NCI-H2081 treated with DMSO at 0.1 percent for 48 hours (cell line): ENCODE measurements around the gene STAT4.

Source experiments
- DNase-seq: peaks from one replicate; lab custom pipeline; 2025; lab: John Stamatoyannopoulos, UW

Gene STAT4

GRCh38 chr2:191083540-191083939, 67.3 kb downstream of the STAT4 start:
- no peak for DNase-seq

- DNase-seq = no peak
Measured at GRCh38 chr2:191082321-191082720, 68.5 kb downstream of the STAT4 start.

GRCh38 chr2:191081411-191082155, 69.2 kb downstream of the STAT4 start:
- DNase-seq = no peak

GRCh38 chr2:191078165-191078867, 72.5 kb downstream of the STAT4 start:
- DNase-seq = no peak

DNA sequence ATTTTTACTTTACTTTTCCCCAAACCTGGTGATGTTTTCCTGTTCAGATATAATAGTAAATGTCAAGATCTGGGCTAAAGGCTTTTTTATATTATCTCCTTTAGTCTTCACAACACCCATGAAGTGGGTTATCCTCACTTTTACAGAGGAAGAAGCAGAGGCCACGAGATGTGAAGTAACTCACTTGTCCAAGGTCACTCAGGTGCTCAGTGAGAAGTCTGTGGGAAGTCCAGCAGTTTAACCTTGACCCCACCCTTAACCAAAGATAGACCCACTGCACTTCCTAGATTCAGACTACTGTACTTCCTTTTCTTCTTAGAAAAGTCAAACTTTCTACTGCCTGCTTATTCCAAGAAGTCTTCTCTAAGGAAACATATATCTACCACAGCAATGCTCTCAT, 80.5 kb downstream of the STAT4 start:
- DNase-seq = no peak

GRCh38 chr2:191069606-191070005, 81.2 kb downstream of the STAT4 start:
- no peak for DNase-seq

DNA sequence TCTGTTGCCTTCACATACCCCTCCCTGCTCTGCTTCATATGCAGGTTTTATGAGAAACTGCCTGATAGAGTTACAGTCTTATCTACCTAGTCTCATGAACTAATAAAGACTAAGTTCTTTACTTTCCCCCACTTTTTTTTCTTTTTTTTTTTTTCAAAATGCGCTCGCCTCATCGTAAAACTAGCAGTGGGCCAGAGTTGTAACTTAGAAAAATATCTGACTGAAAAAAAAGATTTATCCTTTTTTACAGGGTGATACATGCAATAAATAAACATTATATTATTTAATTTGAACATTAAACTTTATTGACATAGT, 83.9 kb downstream of the STAT4 start:
- DNase-seq = no peak

DNA sequence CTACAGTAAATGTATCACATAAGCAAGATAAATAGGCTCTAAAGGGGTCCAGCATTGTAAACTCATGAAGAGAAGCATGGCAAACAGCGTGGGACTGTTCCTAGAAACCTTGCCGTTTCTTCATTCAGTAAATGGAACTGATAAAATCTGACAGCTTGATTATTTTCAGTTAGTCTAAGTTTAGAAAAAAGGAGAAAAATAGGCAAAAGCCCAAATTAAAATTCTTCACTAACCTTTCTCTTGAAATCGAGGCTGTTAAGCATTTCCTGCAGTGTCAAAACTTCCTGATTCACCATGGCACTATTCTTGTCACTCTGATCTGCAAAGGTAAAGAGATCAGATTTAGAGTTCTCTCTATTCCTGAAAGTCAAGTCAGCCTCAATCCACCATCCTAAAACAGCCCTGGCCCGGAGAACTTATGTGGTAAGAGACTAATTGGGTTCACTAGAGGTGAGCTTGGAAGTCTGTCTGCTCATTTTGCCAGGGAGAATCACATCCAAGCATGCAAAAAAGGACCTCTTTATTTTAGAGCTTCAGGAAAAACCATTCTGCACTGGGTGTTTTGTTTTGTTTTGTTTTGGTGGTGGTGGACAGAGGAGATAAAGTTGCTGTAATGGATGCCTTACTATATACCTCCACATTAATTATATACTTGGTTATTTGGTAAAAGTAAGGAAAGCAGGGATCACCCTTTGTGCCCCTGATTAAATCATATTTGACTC, 84.4 kb downstream of the STAT4 start:
- no peak for DNase-seq

GRCh38 chr2:191065785-191066184, 85.0 kb downstream of the STAT4 start:
- DNase-seq = no peak

DNA sequence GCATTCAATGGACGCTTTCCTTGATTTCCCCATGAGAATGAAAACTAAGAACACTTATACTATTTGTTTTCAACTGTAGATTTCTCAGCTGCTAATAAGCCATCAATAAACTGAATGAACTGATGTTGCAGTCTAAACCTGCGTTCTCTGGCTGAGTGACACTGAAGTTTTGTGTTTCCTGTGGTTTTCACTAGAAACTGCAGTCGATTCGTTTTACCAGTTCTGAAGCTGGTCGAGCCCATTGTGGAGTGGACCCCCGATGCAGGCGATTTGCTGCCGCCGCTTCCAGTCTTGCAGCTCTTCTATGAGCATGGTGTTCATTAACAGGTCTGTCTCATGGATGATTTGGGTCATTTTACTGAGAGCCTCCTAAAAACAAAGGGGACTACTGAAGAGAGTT, 86.2 kb downstream of the STAT4 start:
- DNase-seq = no peak

- no peak for DNase-seq
Measured at GRCh38 chr2:191063584-191063983, 87.2 kb downstream of the STAT4 start.

- DNase-seq = no peak
Measured at GRCh38 chr2:191061381-191061980, 89.3 kb downstream of the STAT4 start.

- no peak for DNase-seq
Measured at GRCh38 chr2:191059308-191059707, 91.5 kb downstream of the STAT4 start.

GRCh38 chr2:191056228-191056627, 94.6 kb downstream of the STAT4 start:
- DNase-seq = no peak

- DNase-seq = no peak
Measured at GRCh38 chr2:191053256-191053655, 97.5 kb downstream of the STAT4 start.

DNA sequence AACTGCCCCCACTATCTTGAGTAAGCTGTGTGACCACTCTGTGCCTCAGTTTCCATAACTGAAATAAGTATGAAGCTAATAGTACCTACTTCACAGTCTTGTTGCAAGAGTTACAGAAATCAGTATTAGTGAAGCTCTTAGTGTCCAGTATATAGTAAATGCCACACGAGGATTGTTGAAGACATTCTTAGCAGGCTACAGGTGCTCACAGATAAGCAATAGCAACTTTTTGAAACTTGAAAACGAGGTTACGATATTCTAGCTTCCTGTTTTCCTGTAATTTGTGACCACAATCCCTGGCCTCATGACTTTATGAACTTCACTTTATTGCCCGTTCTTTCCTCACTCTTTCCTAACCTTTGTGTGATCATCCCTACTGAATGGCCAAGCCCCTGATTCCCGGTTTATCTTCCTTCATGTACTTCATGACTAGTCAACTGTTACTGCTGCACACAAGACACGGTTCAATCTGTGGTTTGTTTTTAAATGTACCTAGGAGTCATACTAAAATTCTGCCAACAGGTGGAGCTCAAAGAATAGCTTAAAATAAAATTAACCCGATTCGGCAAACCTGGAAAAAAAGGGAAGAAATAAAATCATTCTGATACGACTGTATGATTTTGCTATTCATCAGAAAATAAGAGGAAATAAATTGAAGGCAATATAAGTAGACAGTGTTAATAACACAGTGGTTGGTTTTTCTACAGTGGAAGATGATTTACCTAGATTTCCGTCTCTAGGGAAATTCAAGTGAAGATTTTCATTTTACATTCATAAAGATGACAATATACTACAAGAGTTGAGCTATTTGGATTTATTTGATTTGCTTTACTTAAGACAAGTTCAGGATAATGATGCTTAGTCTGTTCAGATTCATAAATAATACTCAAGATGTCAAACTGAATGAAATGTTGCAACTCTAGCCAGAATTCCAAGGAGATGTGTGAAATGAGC, 98.7 kb downstream of the STAT4 start:
- no peak for DNase-seq

GRCh38 chr2:191051177-191051576, 99.6 kb downstream of the STAT4 start:
- no peak for DNase-seq

- no peak for DNase-seq
Measured at GRCh38 chr2:191050640-191050987, 100.2 kb downstream of the STAT4 start.

DNA sequence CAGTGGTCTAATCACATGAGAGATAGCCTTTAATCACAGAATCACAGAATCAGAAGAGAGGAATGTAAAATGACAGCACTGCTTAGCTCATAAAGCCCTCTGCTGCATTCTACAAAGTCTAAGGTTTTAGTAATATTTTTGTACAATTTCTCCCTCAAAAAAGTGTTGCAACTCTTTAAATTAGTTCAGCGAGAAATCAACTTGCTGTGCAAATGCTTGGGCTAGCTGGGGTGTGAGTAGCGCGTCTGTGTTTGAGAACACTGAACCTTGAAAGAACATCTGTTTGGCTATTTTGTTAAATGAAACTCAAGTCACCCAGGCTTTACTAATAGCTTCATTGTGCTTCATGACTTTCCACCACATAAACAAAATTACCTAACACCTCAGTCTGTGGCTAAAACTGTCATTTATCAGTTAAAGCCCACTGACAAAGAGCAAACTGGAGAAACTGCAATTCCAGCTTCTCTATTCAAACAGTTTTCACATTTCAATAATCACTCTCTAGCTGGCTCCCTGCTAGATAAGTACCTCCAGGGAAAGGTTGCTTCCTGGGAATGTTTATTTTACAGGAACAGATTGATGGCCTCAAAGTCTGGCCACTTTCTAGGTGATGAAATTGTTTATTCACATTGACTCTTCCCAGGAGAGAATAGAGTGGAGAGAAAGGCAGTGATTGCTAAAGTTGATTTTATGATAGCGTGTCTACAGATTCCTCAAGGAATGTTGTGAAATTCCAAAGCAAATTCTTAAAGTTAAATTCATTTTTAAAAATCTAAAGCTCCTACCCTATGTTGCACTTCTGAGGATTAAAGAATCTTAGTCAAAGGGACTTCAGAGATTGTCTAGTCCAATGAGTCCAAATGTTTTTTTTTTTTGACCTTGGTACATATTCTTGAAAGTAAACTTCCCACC, 100.8 kb downstream of the STAT4 start:
- DNase-seq = peak; percentile 36

DNA sequence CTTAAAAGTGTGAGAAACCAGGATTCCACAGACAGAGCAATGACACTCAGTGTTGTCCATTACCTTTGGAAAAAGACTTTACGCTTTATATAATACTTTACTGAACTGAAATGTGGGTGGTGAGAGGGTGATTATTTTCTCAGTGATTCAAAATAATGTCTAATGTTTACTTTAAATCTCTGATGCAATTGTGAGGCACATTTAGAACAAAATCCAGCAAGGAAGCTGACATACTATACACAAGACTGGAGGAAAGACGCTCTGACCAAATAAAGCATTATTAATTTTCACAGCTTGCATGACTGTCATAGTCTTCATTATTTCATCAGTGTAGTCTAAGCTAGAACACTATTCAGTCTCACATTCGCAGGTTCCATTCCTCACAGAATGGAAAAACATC, 102.7 kb downstream of the STAT4 start:
- no peak for DNase-seq

DNA sequence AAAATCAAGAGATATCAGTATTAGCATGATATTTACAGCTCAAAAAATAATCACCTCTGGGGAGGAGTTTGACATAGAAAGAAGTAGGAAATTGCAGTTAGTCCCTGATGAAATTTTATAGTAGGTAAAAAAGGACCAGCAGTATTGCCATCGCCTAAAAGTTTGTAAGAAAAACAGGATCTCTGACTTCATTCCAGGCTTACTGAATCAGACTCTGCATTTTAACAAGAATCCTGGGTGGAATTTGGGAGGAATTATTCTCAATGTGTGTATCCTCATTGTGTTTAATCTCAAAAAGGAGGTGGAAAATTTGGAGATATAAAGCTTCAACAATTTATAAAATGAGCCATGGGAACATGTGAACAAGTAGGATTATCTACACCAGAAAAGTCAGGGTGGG, 105.7 kb downstream of the STAT4 start:
- DNase-seq = no peak
